Upper lobe of left lung (tissue), 6 donors: Measurements from ENCODE around the gene PI16. TPM values are rescaled to one million over a fixed set of nuclear protein-coding genes. Genes with fewer than 3 reads are reported as not detected.

Source experiments
- ATAC-seq, 2 donors: fragments of 200-7000 bp; cut with Tn5 transposase; one replicate each; pipeline ENCODE4 v1.9.1; 2022; ENCODE audit warnings: mild to moderate bottlenecking in 2 of 2, moderate library complexity in 2 of 2; ENCODE audit not compliant: low FRiP score in 2 of 2
- DNase-seq, 2 donors: peaks; one replicate each; pipeline ENCODE4 v3.0.0-alpha.2; 2019 to 2020
- H3K27ac ChIP-seq, 4 donors: fragments of 200-600 bp; sonication (generic); one replicate each; pipeline ENCODE4 v1.5.1; 2016 to 2019
- H3K27me3 ChIP-seq, 4 donors: fragments of 200-600 bp; sonication (generic); one replicate each; pipeline ENCODE4 v1.5.1; 2017 to 2019
- H3K36me3 ChIP-seq, 4 donors: fragments of 200-600 bp; sonication (generic); one replicate each; pipeline ENCODE4 v1.5.1; 2016 to 2019
- H3K4me1 ChIP-seq, 4 donors: fragments of 200-600 bp; sonication (generic); one replicate each; pipeline ENCODE4 v1.5.1; 2018 to 2019
- H3K4me3 ChIP-seq, 4 donors: fragments of 200-600 bp; sonication (generic); one replicate each; pipeline ENCODE4 v1.5.1; 2017 to 2019; ENCODE audit warnings: mild to moderate bottlenecking in 2 of 4, moderate library complexity in 1 of 4
- H3K9me3 ChIP-seq, 4 donors: fragments of 200-600 bp; sonication (generic); one replicate each; pipeline ENCODE4 v1.5.1; 2018 to 2019
- EP300 ChIP-seq, 4 donors: sonication (generic); formaldehyde crosslinking; IDR thresholded peaks; one replicate each; pipeline ENCODE4 v1.5.1; 2017; ENCODE audit warnings: antibody characterized with exemption in 4 of 4, control low read depth in 2 of 4
- POLR2A ChIP-seq, 4 donors: fragments of 450-650 bp; IDR thresholded peaks; one replicate each; pipeline ENCODE4 v1.5.1; 2016 to 2017; ENCODE audit warnings: antibody characterized with exemption in 4 of 4, mild to moderate bottlenecking in 2 of 4
- POLR2AphosphoS5 ChIP-seq, 2 donors: sonication (generic); formaldehyde crosslinking; IDR thresholded peaks; one replicate each; pipeline ENCODE4 v1.5.1; 2017; ENCODE audit warnings: antibody characterized with exemption in 2 of 2
- WGBS, 2 donors: methylation state at CpG; one replicate each; pipeline ENCODE4 v1.1.5; 2017 to 2018; 5-methylcytosine and 5-hydroxymethylcytosine counted together
- total RNA-seq, 6 donors: library from RNA; depleted of rRNA in 4 of 6; stranded (reverse); fragments of >200 nt in 4 of 6; gene quantifications; one replicate each; pipeline versions ENCODE4 v1.1.0 to v1.2.1, GENCODE V29; 2016 to 2021
- TF ChIP-seq, protein P1 (sequence below), 6 experiments: fragments of 450-650 bp in 4 of 6; fragments of 200-600 bp in 2 of 6; sonication (generic) in 2 of 6; IDR thresholded peaks; one replicate each; pipeline ENCODE4 v1.5.1; 2016 to 2019; ENCODE audit warnings: antibody characterized with exemption in 6 of 6
- donor health status: DM: no; HTN: no; CAD: no; lungs with moderate emphysema.
- donor health status: DM: no; HTN: yes; CAD: no; lungs with severe emphysema.

The PI16 gene
- total RNA-seq, 6 donors from 2014 or later = 0.44 to 78.9 (median 4.7) TPM; not detected in 1

DNA sequence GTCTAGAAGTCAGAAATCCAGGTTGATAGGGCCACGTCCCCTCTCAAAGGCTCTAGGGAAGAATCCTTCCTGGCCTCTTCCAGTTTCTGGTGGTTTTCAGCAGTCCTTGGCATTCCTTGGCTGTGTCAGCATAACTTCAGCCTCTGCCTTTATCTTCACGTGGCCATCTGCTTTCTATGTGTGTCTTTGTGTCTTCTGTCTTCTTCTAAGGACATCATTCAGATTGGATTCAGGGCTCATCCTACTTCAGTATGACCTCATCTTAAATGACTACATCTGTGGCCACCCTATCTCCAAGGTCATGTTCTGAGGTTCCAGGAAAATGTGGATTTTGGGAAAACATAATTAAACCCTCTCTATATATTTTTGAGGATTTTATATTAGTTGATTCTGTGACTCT, 45.8 kb upstream of the PI16 start:
- DNase-seq (no peak), ATAC-seq (peak in 1 of 2 donors; percentile 44)
- Histone ChIP-seq H3K27ac (no peak overlapping the region), H3K36me3 (peaks cover 0 to 51% (median 11%) of the 10 kb centered on the region in 4 donors), H3K9me3 (no peaks in the 10 kb centered on the region), H3K4me3 (no peak overlapping the region), H3K27me3 (no peaks in the 10 kb centered on the region), H3K4me1 (peaks cover 8 to 41% (median 28%) of the 10 kb centered on the region in 4 donors)
- WGBS, 2 donors = 84 to 85% methylated on average over 2 of the region's 2 CpGs
- TF ChIP-seq, protein P1, sequence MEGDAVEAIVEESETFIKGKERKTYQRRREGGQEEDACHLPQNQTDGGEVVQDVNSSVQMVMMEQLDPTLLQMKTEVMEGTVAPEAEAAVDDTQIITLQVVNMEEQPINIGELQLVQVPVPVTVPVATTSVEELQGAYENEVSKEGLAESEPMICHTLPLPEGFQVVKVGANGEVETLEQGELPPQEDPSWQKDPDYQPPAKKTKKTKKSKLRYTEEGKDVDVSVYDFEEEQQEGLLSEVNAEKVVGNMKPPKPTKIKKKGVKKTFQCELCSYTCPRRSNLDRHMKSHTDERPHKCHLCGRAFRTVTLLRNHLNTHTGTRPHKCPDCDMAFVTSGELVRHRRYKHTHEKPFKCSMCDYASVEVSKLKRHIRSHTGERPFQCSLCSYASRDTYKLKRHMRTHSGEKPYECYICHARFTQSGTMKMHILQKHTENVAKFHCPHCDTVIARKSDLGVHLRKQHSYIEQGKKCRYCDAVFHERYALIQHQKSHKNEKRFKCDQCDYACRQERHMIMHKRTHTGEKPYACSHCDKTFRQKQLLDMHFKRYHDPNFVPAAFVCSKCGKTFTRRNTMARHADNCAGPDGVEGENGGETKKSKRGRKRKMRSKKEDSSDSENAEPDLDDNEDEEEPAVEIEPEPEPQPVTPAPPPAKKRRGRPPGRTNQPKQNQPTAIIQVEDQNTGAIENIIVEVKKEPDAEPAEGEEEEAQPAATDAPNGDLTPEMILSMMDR (IDR thresholded peaks at IDR 0.05) = no peak
- TF ChIP-seq EP300 (IDR thresholded peaks at IDR 0.05) = no peak
- TF ChIP-seq POLR2A (IDR thresholded peaks at IDR 0.05) = no peak
- no peak for TF ChIP-seq POLR2AphosphoS5 (IDR thresholded peaks at IDR 0.05)

DNA sequence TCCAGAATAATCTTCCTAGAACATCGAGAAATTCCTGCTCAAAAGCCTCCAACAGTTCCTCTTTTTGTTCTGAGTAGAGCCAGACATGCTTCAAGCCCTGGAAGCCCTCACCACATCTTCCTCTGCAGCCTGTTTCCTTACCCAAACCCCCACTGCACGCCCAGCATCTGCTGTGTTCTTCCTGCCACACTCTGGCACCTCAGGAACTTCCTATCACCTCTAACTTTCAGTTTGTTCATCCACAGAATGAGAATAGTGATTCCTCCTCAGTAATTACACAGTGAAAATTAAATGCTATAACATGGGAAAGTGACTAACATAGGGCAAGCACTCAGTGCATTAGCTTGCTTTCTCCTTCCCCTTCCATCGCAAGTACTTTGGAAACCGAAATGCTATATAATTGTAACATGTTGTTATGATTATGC, 42.5 kb upstream of the PI16 start:
- Histone ChIP-seq H3K4me1 (peaks cover 15 to 44% (median 30%) of the 10 kb centered on the region in 4 donors), H3K4me3 (no peak overlapping the region), H3K27me3 (no peaks in the 10 kb centered on the region), H3K27ac (no peak overlapping the region), H3K9me3 (no peaks in the 10 kb centered on the region), H3K36me3 (peaks cover 0 to 58% (median 31%) of the 10 kb centered on the region in 4 donors)
- DNase-seq (no peak), ATAC-seq (no peak)
- TF ChIP-seq, protein P1 (IDR thresholded peaks at IDR 0.05) = no peak
- TF ChIP-seq POLR2A (IDR thresholded peaks at IDR 0.05) = no peak
- TF ChIP-seq EP300 (IDR thresholded peaks at IDR 0.05) = no peak
- TF ChIP-seq POLR2AphosphoS5 (IDR thresholded peaks at IDR 0.05) = no peak
- 31 to 65% methylated on average over 4 of the region's 4 CpGs for whole genome bisulfite sequencing, 2 donors

DNA sequence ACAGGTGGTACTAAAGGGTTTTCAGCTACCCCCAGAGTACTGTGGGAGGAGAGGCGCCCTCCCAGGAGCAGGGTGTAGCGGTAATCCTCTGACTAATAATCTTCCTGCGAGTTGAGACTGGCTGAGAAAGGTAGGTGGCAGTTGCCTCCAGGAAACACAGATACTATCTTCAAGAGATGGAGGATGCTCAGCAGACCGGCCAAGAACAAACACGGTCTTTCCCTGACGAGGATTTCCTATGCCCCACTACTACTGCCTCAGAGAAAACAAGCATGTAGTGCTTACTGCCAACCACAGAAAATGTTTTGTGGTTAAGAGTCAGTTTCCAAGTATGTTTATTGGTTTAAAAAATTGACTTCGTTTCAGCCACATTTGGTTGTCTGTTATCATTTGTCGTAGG, 42.0 kb upstream of the PI16 start:
- DNase-seq = no peak
- TF ChIP-seq, protein P1 (IDR thresholded peaks at IDR 0.05) = no peak
- TF ChIP-seq POLR2AphosphoS5 (IDR thresholded peaks at IDR 0.05) (no peak), POLR2A (IDR thresholded peaks at IDR 0.05) (no peak), EP300 (IDR thresholded peaks at IDR 0.05) (no peak)
- ATAC-seq = no peak
- no peak overlapping the region for H3K27ac ChIP-seq
- no peak overlapping the region for H3K4me3 ChIP-seq
- no peaks in the 10 kb centered on the region for H3K9me3 ChIP-seq
- H3K36me3 ChIP-seq = peaks cover 0 to 59% (median 35%) of the 10 kb centered on the region in 4 donors
- no peaks in the 10 kb centered on the region for H3K27me3 ChIP-seq
- 64 to 68% methylated on average over 8 of the region's 8 CpGs for WGBS, 2 donors
- H3K4me1 ChIP-seq = peaks cover 14 to 44% (median 31%) of the 10 kb centered on the region in 4 donors

DNA sequence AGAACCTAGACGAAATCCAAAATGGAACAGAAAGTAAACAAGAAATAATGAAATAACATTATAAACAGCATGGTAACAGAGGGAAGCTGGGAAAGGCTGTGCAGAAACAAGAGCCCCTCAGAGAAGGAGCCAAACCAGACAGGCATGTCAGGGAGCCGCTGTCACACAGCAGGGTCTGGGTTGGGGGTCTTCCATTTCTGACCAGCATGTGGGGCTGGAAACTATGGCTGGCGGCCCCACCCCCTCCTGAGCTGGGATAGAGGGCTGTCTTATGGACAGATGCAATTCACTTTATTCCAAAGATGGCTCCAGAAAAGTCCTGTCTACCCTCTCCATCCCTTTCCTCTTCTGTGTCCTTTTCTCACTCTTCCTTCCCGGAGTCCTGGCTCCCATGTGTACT, 41.5 kb upstream of the PI16 start:
- no peaks in the 10 kb centered on the region for H3K27me3 ChIP-seq
- 77 to 78% methylated on average over 4 of the region's 4 CpGs for WGBS, 2 donors
- no peak overlapping the region for H3K27ac ChIP-seq
- H3K4me1 ChIP-seq = peaks cover 13 to 43% (median 29%) of the 10 kb centered on the region in 4 donors
- no peaks in the 10 kb centered on the region for H3K9me3 ChIP-seq
- H3K36me3 ChIP-seq = peaks cover 0 to 58% (median 40%) of the 10 kb centered on the region in 4 donors
- TF ChIP-seq POLR2A (IDR thresholded peaks at IDR 0.05) (no peak), POLR2AphosphoS5 (IDR thresholded peaks at IDR 0.05) (no peak), EP300 (IDR thresholded peaks at IDR 0.05) (no peak)
- TF ChIP-seq, protein P1 (IDR thresholded peaks at IDR 0.05) = no peak
- no peak overlapping the region for H3K4me3 ChIP-seq
- ATAC-seq = no peak
- DNase-seq = no peak

DNA sequence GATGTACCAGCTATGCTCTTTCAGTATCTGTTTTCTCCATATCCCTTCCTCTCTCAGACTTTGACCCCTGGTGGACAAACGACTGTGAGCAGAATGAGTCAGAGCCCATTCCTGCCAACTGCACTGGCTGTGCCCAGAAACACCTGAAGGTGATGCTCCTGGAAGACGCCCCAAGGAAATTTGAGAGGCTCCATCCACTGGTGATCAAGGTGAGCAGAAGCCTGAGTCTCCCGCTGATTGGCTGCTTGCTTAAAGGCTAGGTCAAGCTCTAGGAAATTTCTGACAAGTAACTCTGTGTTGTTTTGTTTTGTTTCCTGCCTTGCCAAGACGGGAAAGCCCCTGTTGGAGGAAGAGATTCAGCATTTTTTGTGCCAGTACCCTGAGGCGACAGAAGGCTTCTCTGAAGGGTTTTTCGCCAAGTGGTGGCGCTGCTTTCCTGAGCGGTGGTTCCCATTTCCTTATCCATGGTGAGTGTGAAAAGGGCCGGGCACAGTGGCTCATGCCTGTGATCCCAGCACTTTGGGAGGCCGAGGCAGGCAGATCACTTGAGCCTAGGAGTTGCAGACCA, 40.2 kb upstream of the PI16 start:
- no peaks in the 10 kb centered on the region for H3K27me3 ChIP-seq
- WGBS, 2 donors = 51 to 60% methylated on average over 10 of the region's 10 CpGs
- peaks cover 21 to 55% (median 35%) of the 10 kb centered on the region in 4 donors for H3K4me1 ChIP-seq
- TF ChIP-seq, protein P1 (IDR thresholded peaks at IDR 0.05) = peak in 2 of 6 experiments; percentile 26 to 31
- TF ChIP-seq POLR2A (IDR thresholded peaks at IDR 0.05) = no peak
- H3K9me3 ChIP-seq = no peaks in the 10 kb centered on the region
- DNase-seq (peak in 1 of 2 donors; percentile 58), ATAC-seq (no peak)
- peak overlapping the region in 2 of 4 donors; percentile 12 to 52 for H3K27ac ChIP-seq
- H3K4me3 ChIP-seq = no peak overlapping the region
- H3K36me3 ChIP-seq = peaks cover 0 to 66% (median 41%) of the 10 kb centered on the region in 4 donors
